Stomach (tissue), 9 donors: ENCODE measurements around the gene SUSD6. TPM values are rescaled to one million over a fixed set of nuclear protein-coding genes. Genes with fewer than 3 reads are reported as not detected.
A peak's percentile ranks its signal among the peaks of the same experiment; 100 is the strongest.

Experiments
- DNase-seq, 2 donors: peaks; one replicate each; pipeline versions ENCODE4 v3.0.0 to v3.0.0-alpha.2; 2013 to 2019
- H3K27ac ChIP-seq, 5 donors: fragments of 200-600 bp in 4 of 5; sonication (generic) in 4 of 5; one replicate each; pipeline ENCODE4 v1.5.1; 2013 to 2019; ENCODE audit warnings: mild to moderate bottlenecking in 1 of 5, moderate library complexity in 1 of 5
- H3K27me3 ChIP-seq, 3 donors: fragments of 200-600 bp; sonication (generic); one replicate each; pipeline ENCODE4 v1.5.1; 2017 to 2019; ENCODE audit warnings: mixed run types in 1 of 3
- H3K36me3 ChIP-seq, 4 donors: fragments of 200-600 bp; sonication (generic); 1 replicate in 3 of 4; 2 replicates in 1 of 4; pipeline ENCODE4 v1.5.1; 2016 to 2019
- H3K4me1 ChIP-seq, 4 donors: fragments of 200-600 bp; sonication (generic); one replicate each; pipeline ENCODE4 v1.5.1; 2016 to 2019
- H3K4me3 ChIP-seq, 4 donors: fragments of 200-600 bp; sonication (generic) in 3 of 4; one replicate each; pipeline ENCODE4 v1.5.1; 2016 to 2019; ENCODE audit warnings: mild to moderate bottlenecking in 1 of 4
- H3K9me3 ChIP-seq, 4 donors: fragments of 200-600 bp; sonication (generic); one replicate each; pipeline ENCODE4 v1.5.1; 2016 to 2019
- EP300 ChIP-seq: sonication (generic); formaldehyde crosslinking; IDR thresholded peaks from one replicate; pipeline ENCODE4 v1.6.1; 2017; ENCODE audit warnings: antibody characterized with exemption
- POLR2A ChIP-seq, 4 donors: fragments of 450-650 bp; IDR thresholded peaks; one replicate each; pipeline ENCODE4 v1.6.1; 2016; ENCODE audit warnings: antibody characterized with exemption in 4 of 4, control low read depth in 2 of 4, mild to moderate bottlenecking in 1 of 4, moderate library complexity in 1 of 4
- POLR2AphosphoS5 ChIP-seq, 3 donors: sonication (generic); formaldehyde crosslinking; IDR thresholded peaks; one replicate each; pipeline ENCODE4 v1.6.1; 2016; ENCODE audit warnings: antibody characterized with exemption in 3 of 3
- WGBS, 5 donors: extraction: QIAGEN DNeasy Blood & Tissue Kit in 3 of 5; methylation state at CpG; one replicate each; pipeline versions ENCODE4 v1.1.5 to v1.1.7; 2013 to 2018; 5-methylcytosine and 5-hydroxymethylcytosine counted together
- intact Hi-C: fragments of 100-400 bp; cut with DNase I; formaldehyde crosslinking; loops from one replicate; pipeline ENCODE4 v1.15.1; 2023; ENCODE audit warnings: low total_unique reads
- polyA plus RNA-seq, 3 donors: library from polyadenylated mRNA; stranded (reverse); fragments of 200-250 nt; gene quantifications; one replicate each; pipeline ENCODE4 v1.2.3, GENCODE V29; 2013
- total RNA-seq, 5 donors: library from RNA; depleted of rRNA; stranded (reverse); fragments of >200 nt; gene quantifications; one replicate each; pipeline versions ENCODE4 v1.1.0 to v1.2.3, GENCODE V29; 2014 to 2016
- TF ChIP-seq, protein P1 (sequence below), 7 experiments: fragments of 450-650 bp in 4 of 7; fragments of 200-600 bp in 3 of 7; sonication (generic) in 3 of 7; IDR thresholded peaks; one replicate each; pipeline ENCODE4 v1.5.1; 2016 to 2019; ENCODE audit warnings: antibody characterized with exemption in 7 of 7, control low read depth in 2 of 7, mild to moderate bottlenecking in 1 of 7
- donor health status: healthy with polysubstance abuse.
- donor health status: Bipolar disorder and iron deficiency.
- donor health status: healthy.

Gene SUSD6
- total and polyA plus RNA-seq, 8 donors, result 4.9 to 39.0 (median 24.7) TPM

DNA sequence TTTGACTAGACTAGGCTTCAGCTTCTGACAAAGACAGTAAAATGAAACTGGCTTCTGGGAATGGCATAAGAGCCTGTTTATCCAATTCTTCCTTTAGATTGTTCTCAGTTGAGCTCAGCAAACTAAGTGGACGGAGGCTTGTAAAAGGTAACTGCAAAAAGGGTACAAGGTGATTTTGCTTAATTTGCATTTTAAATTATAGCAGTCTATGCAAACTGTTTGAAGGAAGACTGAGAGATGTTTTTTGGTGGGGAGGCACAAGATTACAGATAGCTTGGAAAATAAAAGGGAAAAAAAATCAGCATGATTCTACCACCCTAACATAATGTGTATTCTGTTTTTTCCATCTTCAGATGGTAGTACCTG is 5.0 kb downstream of the SUSD6 start:
- WGBS, 5 donors, result 32 to 50% (median 44%) methylated on average over 1 of the region's 1 CpG
- intact Hi-C loops, result no loop called here

DNA sequence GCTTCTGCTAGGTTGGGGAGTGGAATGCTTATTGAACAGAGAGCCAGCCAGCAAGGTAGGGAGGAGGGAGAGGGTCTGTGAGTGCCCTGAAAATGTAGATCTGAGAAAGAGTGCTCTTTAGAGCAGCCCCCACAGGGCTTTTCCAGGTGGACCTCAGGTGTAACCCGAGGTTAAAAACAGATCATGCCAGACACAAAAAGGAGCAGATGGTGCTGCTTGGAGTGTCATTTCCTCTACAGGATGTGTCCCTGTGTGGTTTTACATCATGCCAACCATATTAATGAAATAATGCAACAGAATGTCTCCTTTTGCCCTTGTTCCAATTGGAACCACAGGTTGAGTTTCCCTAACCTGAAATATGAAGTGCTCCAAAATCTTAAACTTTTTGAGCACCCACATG is 6.4 kb downstream of the SUSD6 start:
- Histone ChIP-seq H3K9me3 (no peaks in the 10 kb centered on the region), H3K27ac (peak overlapping the region in 1 of 5 donors; percentile 96), H3K4me1 (peaks cover 78 to 100% (median 97%) of the 10 kb centered on the region in 4 donors), H3K36me3 (no peaks in the 10 kb centered on the region), H3K27me3 (no peaks in the 10 kb centered on the region), H3K4me3 (no peak overlapping the region)
- TF ChIP-seq, protein P1, sequence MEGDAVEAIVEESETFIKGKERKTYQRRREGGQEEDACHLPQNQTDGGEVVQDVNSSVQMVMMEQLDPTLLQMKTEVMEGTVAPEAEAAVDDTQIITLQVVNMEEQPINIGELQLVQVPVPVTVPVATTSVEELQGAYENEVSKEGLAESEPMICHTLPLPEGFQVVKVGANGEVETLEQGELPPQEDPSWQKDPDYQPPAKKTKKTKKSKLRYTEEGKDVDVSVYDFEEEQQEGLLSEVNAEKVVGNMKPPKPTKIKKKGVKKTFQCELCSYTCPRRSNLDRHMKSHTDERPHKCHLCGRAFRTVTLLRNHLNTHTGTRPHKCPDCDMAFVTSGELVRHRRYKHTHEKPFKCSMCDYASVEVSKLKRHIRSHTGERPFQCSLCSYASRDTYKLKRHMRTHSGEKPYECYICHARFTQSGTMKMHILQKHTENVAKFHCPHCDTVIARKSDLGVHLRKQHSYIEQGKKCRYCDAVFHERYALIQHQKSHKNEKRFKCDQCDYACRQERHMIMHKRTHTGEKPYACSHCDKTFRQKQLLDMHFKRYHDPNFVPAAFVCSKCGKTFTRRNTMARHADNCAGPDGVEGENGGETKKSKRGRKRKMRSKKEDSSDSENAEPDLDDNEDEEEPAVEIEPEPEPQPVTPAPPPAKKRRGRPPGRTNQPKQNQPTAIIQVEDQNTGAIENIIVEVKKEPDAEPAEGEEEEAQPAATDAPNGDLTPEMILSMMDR (IDR thresholded peaks at IDR 0.05), result no peak
- TF ChIP-seq POLR2AphosphoS5 (IDR thresholded peaks at IDR 0.05) (no peak), EP300 (no peak), POLR2A (IDR thresholded peaks at IDR 0.05) (no peak)
- peak in 1 of 2 donors; percentile 12 for DNase-seq
- intact Hi-C loops, result no loop called here
- WGBS, 5 donors, result 39 to 68% (median 50%) methylated on average over 1 of the region's 1 CpG

More for the DNA sequence above, 5.0 kb downstream of the SUSD6 start:
- peak overlapping the region in 2 of 4 donors; percentile 25 to 27 for H3K4me3 ChIP-seq
- TF ChIP-seq, protein P1 (IDR thresholded peaks at IDR 0.05), result no peak
- TF ChIP-seq EP300 (no peak), POLR2A (IDR thresholded peaks at IDR 0.05) (no peak)
- no peaks in the 10 kb centered on the region for H3K9me3 ChIP-seq
- peaks cover 80 to 90% (median 86%) of the 10 kb centered on the region in 4 donors for H3K4me1 ChIP-seq
- no peaks in the 10 kb centered on the region for H3K36me3 ChIP-seq
- DNase-seq, result no peak
- H3K27ac ChIP-seq, result peak overlapping the region in 4 of 5 donors; percentile 96 to 100 (median 99)
- no peaks in the 10 kb centered on the region for H3K27me3 ChIP-seq

DNA sequence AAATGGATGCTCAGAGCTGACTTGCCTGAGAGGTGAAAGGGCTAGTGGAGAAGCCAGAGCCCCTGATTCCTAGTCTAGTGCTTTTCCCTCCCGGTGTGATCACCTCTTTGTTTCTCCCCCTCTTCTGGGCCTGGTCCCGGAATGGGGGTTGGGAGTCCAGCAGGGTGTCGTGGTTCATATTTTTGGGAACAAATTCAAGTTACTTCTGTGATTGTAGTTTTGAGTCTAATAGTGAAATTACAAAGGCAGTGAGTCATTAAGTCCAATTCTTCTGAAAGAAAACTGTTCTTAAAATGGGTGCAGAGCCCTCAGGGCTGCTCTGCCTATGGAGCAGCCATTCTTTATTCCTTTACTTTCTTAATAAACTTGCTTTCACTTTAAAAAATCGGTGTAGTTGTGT is 7.6 kb downstream of the SUSD6 start:
- intact Hi-C loops, result no loop called here

DNA sequence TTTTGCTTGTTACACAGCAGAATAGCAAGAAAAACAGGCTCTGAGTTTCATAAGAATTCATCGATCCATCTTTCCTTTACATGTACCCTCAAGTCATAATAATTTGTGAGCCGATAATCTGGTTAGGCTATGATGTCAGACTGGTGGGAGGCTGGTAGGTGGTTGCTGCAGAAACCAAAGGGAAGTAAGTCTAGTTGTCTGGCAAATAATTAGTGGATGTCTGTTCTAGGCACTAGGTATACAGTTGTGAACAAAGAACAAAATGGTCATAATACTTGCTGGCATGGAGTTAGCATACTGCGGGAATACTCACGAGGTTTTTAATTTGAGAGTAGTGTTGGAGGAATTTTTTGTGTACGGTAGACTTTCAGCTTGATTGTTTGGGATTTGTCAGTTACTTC is 8.8 kb downstream of the SUSD6 start:
- DNase-seq, result no peak
- intact Hi-C loops, result no loop called here
- no peaks in the 10 kb centered on the region for H3K27me3 ChIP-seq
- H3K9me3 ChIP-seq, result no peaks in the 10 kb centered on the region
- 61 to 68% (median 65%) methylated on average over 5 of the region's 5 CpGs for WGBS, 5 donors
- TF ChIP-seq POLR2A (IDR thresholded peaks at IDR 0.05), result no peak
- no peak for TF ChIP-seq EP300
- TF ChIP-seq, protein P1 (IDR thresholded peaks at IDR 0.05), result no peak
- no peak for TF ChIP-seq POLR2AphosphoS5 (IDR thresholded peaks at IDR 0.05)
- peaks cover 57 to 100% (median 91%) of the 10 kb centered on the region in 4 donors for H3K4me1 ChIP-seq
- no peak overlapping the region for H3K4me3 ChIP-seq
- no peaks in the 10 kb centered on the region for H3K36me3 ChIP-seq
- peak overlapping the region in 3 of 5 donors; percentile 3 to 96 (median 22) for H3K27ac ChIP-seq

More for the DNA sequence above, 7.6 kb downstream of the SUSD6 start:
- TF ChIP-seq, protein P1 (IDR thresholded peaks at IDR 0.05), result no peak
- no peak for TF ChIP-seq POLR2A (IDR thresholded peaks at IDR 0.05)
- no peak for TF ChIP-seq POLR2AphosphoS5 (IDR thresholded peaks at IDR 0.05)
- no peak for TF ChIP-seq EP300
- DNase-seq, result no peak
- Histone ChIP-seq H3K9me3 (no peaks in the 10 kb centered on the region), H3K27me3 (no peaks in the 10 kb centered on the region), H3K36me3 (no peaks in the 10 kb centered on the region), H3K4me3 (no peak overlapping the region), H3K4me1 (peaks cover 65 to 100% (median 91%) of the 10 kb centered on the region in 4 donors), H3K27ac (peak overlapping the region in 3 of 5 donors; percentile 22 to 96 (median 33))
- 55 to 77% (median 70%) methylated on average over 4 of the region's 4 CpGs for WGBS, 5 donors
